HepG2 (cell line): ENCODE measurements around the gene HDLBP. TPM values are rescaled to one million over a fixed set of nuclear protein-coding genes. Genes with fewer than 3 reads are reported as not detected.

Experiments used
- ARID5B ChIP-seq: IDR thresholded peaks from 2 replicates; pipeline ENCODE4 v1.4.0; 2020; ENCODE audit warnings: mild to moderate bottlenecking, missing genetic modification reagents
- CENPX ChIP-seq: sonication (generic); formaldehyde crosslinking; IDR thresholded peaks from 2 replicates; pipeline ENCODE4 v1.9.0; 2021; ENCODE audit warnings: mild to moderate bottlenecking, missing genetic modification reagents, moderate library complexity
- CREBL2 ChIP-seq: sonication (generic); formaldehyde crosslinking; IDR thresholded peaks from 2 replicates; pipeline ENCODE4 v1.8.1; 2023; ENCODE audit warnings: missing genetic modification reagents, mild to moderate bottlenecking, borderline replicate concordance
- CREM ChIP-seq, 2 experiments: sonication (generic) in 1 of 2; formaldehyde crosslinking in 1 of 2; IDR thresholded peaks; 2 replicates each; pipeline versions ENCODE4 v1.4.0 to v1.6.1; 2016 to 2020; ENCODE audit warnings: antibody characterized with exemption in 1 of 2, mild to moderate bottlenecking in 1 of 2, missing genetic modification reagents in 1 of 2
- MED8 ChIP-seq: sonication (generic); formaldehyde crosslinking; IDR thresholded peaks from 2 replicates; pipeline ENCODE4 v1.8.1; 2023; ENCODE audit warnings: mild to moderate bottlenecking, missing genetic modification reagents; ENCODE audit not compliant: insufficient replicate concordance
- MTF1 ChIP-seq: sonication (generic); formaldehyde crosslinking; IDR thresholded peaks from 2 replicates; pipeline ENCODE4 v1.5.0; 2020; ENCODE audit warnings: missing genetic modification reagents
- MTF2 ChIP-seq: sonication (generic); formaldehyde crosslinking; IDR thresholded peaks from 2 replicates; pipeline ENCODE4 v1.5.0; 2020; ENCODE audit warnings: missing genetic modification reagents, borderline replicate concordance
- NFATC3 ChIP-seq: sonication (generic); formaldehyde crosslinking; IDR thresholded peaks from 2 replicates; pipeline ENCODE4 v1.5.1; 2020; ENCODE audit warnings: mild to moderate bottlenecking, missing genetic modification reagents
- NFYB ChIP-seq: sonication (generic); formaldehyde crosslinking; IDR thresholded peaks from 2 replicates; pipeline ENCODE4 v1.4.0; 2020; ENCODE audit warnings: missing genetic modification reagents
- RAD51 ChIP-seq: fragments of 450-650 bp; IDR thresholded peaks from 2 replicates; pipeline ENCODE4 v1.6.1; 2016; ENCODE audit warnings: borderline replicate concordance
- RBAK ChIP-seq: sonication (generic); formaldehyde crosslinking; IDR thresholded peaks from 2 replicates; pipeline ENCODE4 v1.5.1; 2020; ENCODE audit warnings: mild to moderate bottlenecking, missing genetic modification reagents
- TERF1 ChIP-seq: sonication (generic); formaldehyde crosslinking; IDR thresholded peaks from 2 replicates; pipeline ENCODE4 v1.8.0; 2022; ENCODE audit warnings: mild to moderate bottlenecking, missing genetic modification reagents, moderate library complexity
- TOE1 ChIP-seq: sonication (generic); formaldehyde crosslinking; IDR thresholded peaks from 2 replicates; pipeline ENCODE4 v1.4.0; 2020; ENCODE audit warnings: mild to moderate bottlenecking, missing genetic modification reagents
- TP53 ChIP-seq: sonication (generic); formaldehyde crosslinking; conservative IDR thresholded peaks from 2 replicates; pipeline ENCODE4 v1.4.0; 2020; ENCODE audit warnings: missing genetic modification reagents
- XBP1 ChIP-seq: sonication (generic); formaldehyde crosslinking; IDR thresholded peaks from 2 replicates; pipeline ENCODE4 v1.5.0; 2020; ENCODE audit warnings: missing genetic modification reagents
- ZEB1 ChIP-seq: IDR thresholded peaks from 2 replicates; pipeline ENCODE4 v1.6.1; 2012; ENCODE audit warnings: mild to moderate bottlenecking, low read depth, inconsistent platforms; ENCODE audit not compliant: insufficient replicate concordance
- ZFY ChIP-seq: sonication (generic); formaldehyde crosslinking; IDR thresholded peaks from 2 replicates; pipeline ENCODE4 v1.4.0; 2020; ENCODE audit warnings: missing genetic modification reagents
- ZNF274 ChIP-seq: sonication (generic); formaldehyde crosslinking; IDR thresholded peaks from 2 replicates; pipeline ENCODE4 v1.5.1; 2020; ENCODE audit warnings: mild to moderate bottlenecking, missing genetic modification reagents
- ZNF446 ChIP-seq: sonication (generic); formaldehyde crosslinking; IDR thresholded peaks from 2 replicates; pipeline ENCODE4 v1.5.0; 2020; ENCODE audit warnings: mild to moderate bottlenecking, missing genetic modification reagents
- ZNF468 ChIP-seq: sonication (generic); formaldehyde crosslinking; IDR thresholded peaks from 2 replicates; pipeline ENCODE4 v1.8.0; 2022; ENCODE audit warnings: mild to moderate bottlenecking, moderate library complexity, missing genetic modification reagents
- ZNF503 ChIP-seq: sonication (generic); formaldehyde crosslinking; IDR thresholded peaks from 2 replicates; pipeline ENCODE4 v1.4.0; 2020; ENCODE audit warnings: missing genetic modification reagents
- ZNF510 ChIP-seq: sonication (generic); formaldehyde crosslinking; IDR thresholded peaks from 2 replicates; pipeline ENCODE4 v1.4.0; 2020; ENCODE audit warnings: low read depth, mild to moderate bottlenecking, missing genetic modification reagents
- ZNF572 ChIP-seq: sonication (generic); formaldehyde crosslinking; IDR thresholded peaks from 2 replicates; pipeline ENCODE4 v1.5.1; 2020; ENCODE audit warnings: mild to moderate bottlenecking, missing genetic modification reagents
- ZNF660 ChIP-seq: sonication (generic); formaldehyde crosslinking; IDR thresholded peaks from 2 replicates; pipeline ENCODE4 v1.5.1; 2020; ENCODE audit warnings: mild to moderate bottlenecking, low read depth, missing genetic modification reagents, borderline replicate concordance
- polyA plus RNA-seq, 8 experiments: library from polyadenylated mRNA; depleted of rRNA in 3 of 8; stranded (reverse) in 7 of 8; unstranded in 1 of 8; fragments of >200 nt; fragmentation: Illumina TruSeq in 4 of 8; extraction: Trizol in 4 of 8; gene quantifications; 2 replicates each; pipeline versions ENCODE4 v1.2.1 to v1.2.3, GENCODE V29; 2011 to 2016; ENCODE audit warnings: low read depth in 4 of 8, missing spikeins in 1 of 8, mixed read lengths in 1 of 8; ENCODE audit not compliant: insufficient read depth in 1 of 8
- total RNA-seq, 5 experiments: library from RNA; depleted of rRNA; stranded (reverse); fragments of >200 nt; fragmentation: Illumina TruSeq; extraction: Trizol; gene quantifications; 2 replicates each; pipeline ENCODE4 v1.2.3, GENCODE V29; 2016; ENCODE audit warnings: low read depth in 1 of 5

HDLBP gene
- total and polyA plus RNA-seq, 2 of the 13 experiments (the other 11 are each of a cell fraction or from before 2014, with no cell fraction given): 464 to 707 TPM

- TF ChIP-seq TERF1 (CRISPR knock-in tag) (no peak), RAD51 (peak; percentile 52), CREBL2 (CRISPR knock-in tag) (no peak), ZNF446 (CRISPR knock-in tag) (no peak), XBP1 (CRISPR knock-in tag) (no peak), CENPX (no peak), ARID5B (CRISPR knock-in tag) (peak; percentile 81), RBAK (CRISPR knock-in tag) (no peak), ZNF503 (CRISPR knock-in tag) (no peak), ZNF572 (no peak), ZEB1 (peak; percentile 94), ZFY (CRISPR knock-in tag) (no peak; the same call in 1 of the 2 replicates), NFATC3 (CRISPR knock-in tag) (no peak), MED8 (CRISPR knock-in tag) (no peak), ZNF468 (CRISPR knock-in tag) (no peak), MTF2 (CRISPR knock-in tag) (no peak), MTF1 (CRISPR knock-in tag) (no peak), CREM (IDR thresholded peaks at IDR 0.05) (peak; percentile 63; the same call in 1 of the 2 replicates), CREM (CRISPR knock-in tag; IDR thresholded peaks at IDR 0.05) (no peak), ZNF274 (CRISPR knock-in tag) (no peak), NFYB (CRISPR knock-in tag) (no peak), ZNF510 (CRISPR knock-in tag) (no peak), TP53 (CRISPR knock-in tag) (no peak), TOE1 (CRISPR knock-in tag) (no peak), ZNF660 (CRISPR knock-in tag) (no peak)
These were observed 35.6 kb upstream of the HDLBP start (continued) for GRCh38 chr2:241350878-241351639.
